ENCODE measurements around the gene GLIPR1L1.

GLIPR1L1 gene

GRCh38 chr12:75349946-75350345 lies 15.5 kb downstream of the GLIPR1L1 start:
- H3K9me3 ChIP-seq (ENCODE audit: control insufficient read depth, insufficient read depth, low read depth, low read length) = no peaks in the 10 kb centered on the region
- H3K36me3 ChIP-seq (ENCODE audit: control insufficient read depth in 2 of 2, insufficient read depth in 1 of 2, low read length in 2 of 2) = no peaks in the 10 kb centered on the region
- TF ChIP-seq PRDM6 (tag by site-specific recombination; IDR thresholded peaks at IDR 0.05) (no peak), ZBTB49 (tag by site-specific recombination; IDR thresholded peaks at IDR 0.05; ENCODE audit: low read depth) (no peak), ZBTB17 (tag by site-specific recombination; IDR thresholded peaks at IDR 0.05) (no peak), HOXA7 (CRISPR knock-in tag; IDR thresholded peaks at IDR 0.05; ENCODE audit: borderline replicate concordance) (no peak), ZNF707 (tag by site-specific recombination; IDR thresholded peaks at IDR 0.05) (no peak), ZNF670 (tag by site-specific recombination; IDR thresholded peaks at IDR 0.05; ENCODE audit: low read depth) (no peak), ZNF626 (tag by site-specific recombination; IDR thresholded peaks at IDR 0.05) (no peak), ZNF391 (tag by site-specific recombination; IDR thresholded peaks at IDR 0.05; ENCODE audit: borderline replicate concordance, low read depth) (no peak), ZBTB26 (tag by site-specific recombination; optimal IDR thresholded peaks at IDR 0.05) (no peak)
- ChIA-PET CTCF (no interaction called here), POLR2A (no interaction called here)
- no peak overlapping the region for H3K27ac ChIP-seq (ENCODE audit: extremely low read depth, low read depth, low read length)
- H3K4me1 ChIP-seq (ENCODE audit: control insufficient read depth, insufficient read depth, low read length) = no peaks in the 10 kb centered on the region; the same call in 1 of the 2 replicates
- H3K4me3 ChIP-seq (ENCODE audit: low read depth, low read length) = no peak overlapping the region

GRCh38 chr12:75350413-75350812 lies 15.9 kb downstream of the GLIPR1L1 start:
- Histone ChIP-seq H3K36me3 (ENCODE audit: control insufficient read depth in 2 of 2, insufficient read depth in 1 of 2, low read length in 2 of 2) (no peaks in the 10 kb centered on the region), H3K9me3 (ENCODE audit: control insufficient read depth, insufficient read depth, low read depth, low read length) (no peaks in the 10 kb centered on the region), H3K27ac (ENCODE audit: extremely low read depth, low read depth, low read length) (no peak overlapping the region), H3K4me3 (ENCODE audit: low read depth, low read length) (no peak overlapping the region), H3K4me1 (ENCODE audit: control insufficient read depth, insufficient read depth, low read length) (no peaks in the 10 kb centered on the region; the same call in 1 of the 2 replicates)
- CTCF ChIA-PET = no interaction called here
- POLR2A ChIA-PET = no interaction called here
- TF ChIP-seq ZNF76 (tag by site-specific recombination; IDR thresholded peaks at IDR 0.05; ENCODE audit: borderline replicate concordance, low read depth) = no peak
- TF ChIP-seq ZBTB1 (tag by site-specific recombination; IDR thresholded peaks at IDR 0.05) = no peak
- no peak for TF ChIP-seq ZNF362 (tag by site-specific recombination; IDR thresholded peaks at IDR 0.05)
- no peak for TF ChIP-seq ZNF530 (tag by site-specific recombination; IDR thresholded peaks at IDR 0.05; ENCODE audit: low read depth)
- no peak for TF ChIP-seq ZBTB21 (tag by site-specific recombination; IDR thresholded peaks at IDR 0.05)
- TF ChIP-seq HOXA7 (CRISPR knock-in tag; IDR thresholded peaks at IDR 0.05; ENCODE audit: borderline replicate concordance) = no peak
- TF ChIP-seq ZNF677 (tag by site-specific recombination; IDR thresholded peaks at IDR 0.05) = no peak
- no peak for TF ChIP-seq ZNF544 (tag by site-specific recombination; IDR thresholded peaks at IDR 0.05)
- no peak for TF ChIP-seq ZNF621 (tag by site-specific recombination; IDR thresholded peaks at IDR 0.05)
- TF ChIP-seq PRDM1 (tag by site-specific recombination; IDR thresholded peaks at IDR 0.05) = no peak
- TF ChIP-seq ZNF510 (tag by site-specific recombination; IDR thresholded peaks at IDR 0.05; ENCODE audit: insufficient replicate concordance) = no peak
- no peak for TF ChIP-seq ZNF580 (tag by site-specific recombination; IDR thresholded peaks at IDR 0.05)
- TF ChIP-seq RBAK (tag by site-specific recombination; IDR thresholded peaks at IDR 0.05) = no peak
- no peak for TF ChIP-seq ZSCAN5A (tag by site-specific recombination; IDR thresholded peaks at IDR 0.05)
